Anterior cingulate cortex (tissue), 58 donors: ENCODE measurements around the gene KRT72.

ENCODE experiments used
- DNase-seq, 58 donors: peaks; one replicate each; lab custom pipeline; 2025; lab: John Stamatoyannopoulos, UW

The KRT72 gene

GRCh38 chr12:52581481-52581880 is 19.8 kb downstream of the KRT72 start:
- no peak for DNase-seq

- no peak for DNase-seq
Measured at GRCh38 chr12:52581066-52581465, 20.2 kb downstream of the KRT72 start.

- DNase-seq, result no peak
Measured at GRCh38 chr12:52580496-52580895, 20.8 kb downstream of the KRT72 start.

- no peak for DNase-seq
Measured at GRCh38 chr12:52579468-52580465, 21.5 kb downstream of the KRT72 start.

GRCh38 chr12:52578469-52578868 is 22.8 kb downstream of the KRT72 start:
- peak in 5 of 58 donors; percentile 3 to 14 (median 10) for DNase-seq

GRCh38 chr12:52577316-52577715 is 23.9 kb downstream of the KRT72 start:
- no peak for DNase-seq

- no peak for DNase-seq
Measured at GRCh38 chr12:52575948-52576347, 25.3 kb downstream of the KRT72 start.

GRCh38 chr12:52575256-52575655 is 26.0 kb downstream of the KRT72 start:
- no peak for DNase-seq

GRCh38 chr12:52573743-52574142 is 27.5 kb downstream of the KRT72 start, which contains the start of gene KRT74:
Gene KRT74 (minus strand): TSS chr12:52573843. CDS start chr12:52573777, 66 bp downstream.
- no peak for DNase-seq

GRCh38 chr12:52573306-52573705 is 28.0 kb downstream of the KRT72 start:
- DNase-seq, result no peak

- no peak for DNase-seq
Measured at GRCh38 chr12:52570511-52570910, 30.8 kb downstream of the KRT72 start.

- DNase-seq, result peak in 17 of 58 donors; percentile 3 to 56 (median 15)
Measured at GRCh38 chr12:52568111-52568510, 33.2 kb downstream of the KRT72 start.

- no peak for DNase-seq
Measured at GRCh38 chr12:52566847-52567291, 34.4 kb downstream of the KRT72 start.

- no peak for DNase-seq
Measured at GRCh38 chr12:52564582-52564981, 36.7 kb downstream of the KRT72 start.

GRCh38 chr12:52561880-52562449 is 39.3 kb downstream of the KRT72 start:
- no peak for DNase-seq

GRCh38 chr12:52559979-52560378 is 41.3 kb downstream of the KRT72 start:
- DNase-seq, result no peak

GRCh38 chr12:52558781-52559445 is 42.4 kb downstream of the KRT72 start:
- DNase-seq, result no peak

GRCh38 chr12:52557476-52557875 is 43.8 kb downstream of the KRT72 start:
- no peak for DNase-seq

- DNase-seq, result no peak
Measured at GRCh38 chr12:52555577-52555976, 45.7 kb downstream of the KRT72 start.

GRCh38 chr12:52552681-52553195 is 48.5 kb downstream of the KRT72 start, which contains the start of gene KRT71:
Gene KRT71 (minus strand): TSS chr12:52553145. CDS start chr12:52553077, 68 bp downstream.
- DNase-seq, result no peak

GRCh38 chr12:52552055-52552454 is 49.2 kb downstream of the KRT72 start:
- DNase-seq, result peak in 34 of 58 donors; percentile 1 to 66 (median 24)
